K562 (cell line): ENCODE measurements around the gene LRCH1.

Experiments used
- ARNT ChIP-seq, 2 experiments: fragments of 450-650 bp; IDR thresholded peaks; 2 replicates each; pipeline ENCODE4 v1.6.1; 2016; ENCODE audit warnings: mild to moderate bottlenecking in 1 of 2
- GATAD2B ChIP-seq: fragments of 450-650 bp; IDR thresholded peaks from 2 replicates; pipeline ENCODE4 v1.6.1; 2017; ENCODE audit warnings: mild to moderate bottlenecking, borderline replicate concordance
- NCOA2 ChIP-seq, 2 experiments: fragments of 450-650 bp; IDR thresholded peaks; 2 replicates each; pipeline ENCODE4 v1.6.1; 2018; ENCODE audit warnings: mild to moderate bottlenecking in 2 of 2, moderate library complexity in 1 of 2; ENCODE audit not compliant: partially characterized antibody in 2 of 2
- PHF20 ChIP-seq: fragments of 450-650 bp; IDR thresholded peaks from 2 replicates; pipeline ENCODE4 v1.6.1; 2018; ENCODE audit not compliant: partially characterized antibody
- TCF7 ChIP-seq: sonication (generic); IDR thresholded peaks from 2 replicates; pipeline ENCODE4 v1.6.1; 2016; ENCODE audit warnings: antibody characterized with exemption, borderline replicate concordance
- TF ChIP-seq, protein P1 (sequence below): sonication (generic); formaldehyde crosslinking; IDR thresholded peaks from 2 replicates; pipeline ENCODE4 v1.9.0; 2022; ENCODE audit warnings: mild to moderate bottlenecking, missing genetic modification reagents

DNA sequence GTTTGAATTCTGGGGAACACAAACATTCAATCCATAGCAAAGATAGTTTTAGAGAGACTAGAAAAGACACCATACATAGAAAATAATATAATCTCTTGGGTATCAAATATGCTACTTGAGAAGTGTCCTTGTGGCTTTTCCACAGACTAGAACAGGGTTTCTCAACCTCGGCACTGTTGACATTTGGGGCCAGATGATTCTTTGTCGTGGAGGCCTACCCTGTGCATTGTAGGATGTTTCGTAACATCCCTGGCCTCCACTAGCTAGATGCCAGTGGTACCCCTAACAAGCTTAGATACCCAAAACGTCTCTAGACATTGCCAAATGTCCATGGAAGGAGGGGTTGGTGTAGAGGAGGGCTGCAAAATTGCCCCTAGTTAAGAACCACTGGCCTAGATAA is 246.2 kb downstream of the LRCH1 start:
- TF ChIP-seq PHF20 = no peak
- TF ChIP-seq, protein P1, sequence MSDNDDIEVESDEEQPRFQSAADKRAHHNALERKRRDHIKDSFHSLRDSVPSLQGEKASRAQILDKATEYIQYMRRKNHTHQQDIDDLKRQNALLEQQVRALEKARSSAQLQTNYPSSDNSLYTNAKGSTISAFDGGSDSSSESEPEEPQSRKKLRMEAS (CRISPR knock-in tag) = no peak
- TF ChIP-seq GATAD2B = no peak
- no peak for TF ChIP-seq TCF7
- no peak for TF ChIP-seq ARNT (IDR thresholded peaks at IDR 0.05)
- TF ChIP-seq NCOA2 (IDR thresholded peaks at IDR 0.05; ENCODE audit: partially characterized antibody in 2 of 2) = no peak
